DND-41 (cell line): ENCODE results near the gene RAI14.

Experiments
- CTCF ChIP-seq: IDR thresholded peaks from 2 replicates; pipeline ENCODE4 v1.5.1; 2012; ENCODE audit warnings: borderline replicate concordance, low read length, moderate library complexity, mild to moderate bottlenecking; ENCODE audit not compliant: poor library complexity, severe bottlenecking; ENCODE audit errors: extremely low read depth
- EZH2 ChIP-seq: IDR thresholded peaks from 3 replicates; pipeline ENCODE4 v1.6.1; 2012; ENCODE audit warnings: borderline replicate concordance, low read depth, mild to moderate bottlenecking, moderate library complexity, low read length, inconsistent platforms; ENCODE audit not compliant: severe bottlenecking

- TF ChIP-seq CTCF (no peak), EZH2 (no peak)
Measured at GRCh38 chr5:34791761-34792244, 135.7 kb downstream of the RAI14 start.
